KMS-11 (cell line): ENCODE results near the gene FBN1.

ENCODE experiments used
- H2AFZ ChIP-seq: fragments of 200-600 bp; sonication (generic); 2 replicates; pipeline ENCODE4 v1.6.1; 2016; ENCODE audit warnings: antibody characterized with exemption, mixed run types, low read depth
- H3K27ac ChIP-seq: fragments of 200-600 bp; sonication (generic); 2 replicates; pipeline ENCODE4 v1.6.1; 2016; ENCODE audit warnings: mild to moderate bottlenecking, mixed run types
- H3K27me3 ChIP-seq: fragments of 200-600 bp; sonication (generic); 2 replicates; pipeline ENCODE4 v1.6.1; 2017; ENCODE audit warnings: mild to moderate bottlenecking, low read depth, mixed run types, moderate library complexity; ENCODE audit not compliant: insufficient read depth
- H3K36me3 ChIP-seq: fragments of 200-600 bp; sonication (generic); 2 replicates; pipeline ENCODE4 v1.6.1; 2017; ENCODE audit warnings: mild to moderate bottlenecking, mixed run types; ENCODE audit not compliant: insufficient read depth
- H3K4me1 ChIP-seq: fragments of 200-600 bp; sonication (generic); 2 replicates; pipeline ENCODE4 v1.6.1; 2016; ENCODE audit warnings: mild to moderate bottlenecking, low read depth, mixed run types; ENCODE audit not compliant: poor library complexity, severe bottlenecking
- H3K4me2 ChIP-seq: fragments of 200-600 bp; sonication (generic); 2 replicates; pipeline ENCODE4 v1.7.0; 2016; ENCODE audit warnings: mild to moderate bottlenecking, mixed run types
- H3K4me3 ChIP-seq: fragments of 200-600 bp; sonication (generic); IDR thresholded peaks from 2 replicates; pipeline ENCODE4 v1.6.1; 2017; ENCODE audit warnings: low read depth, low read length, mixed read lengths; ENCODE audit not compliant: insufficient read depth
- H3K79me2 ChIP-seq: fragments of 200-600 bp; sonication (generic); 2 replicates; pipeline ENCODE4 v1.6.1; 2016; ENCODE audit warnings: low read depth, mixed run types; ENCODE audit not compliant: insufficient read depth
- H3K9ac ChIP-seq: fragments of 200-600 bp; sonication (generic); 2 replicates; pipeline ENCODE4 v1.6.1; 2016; ENCODE audit warnings: mild to moderate bottlenecking, mixed run types
- H4K20me1 ChIP-seq: fragments of 200-600 bp; sonication (generic); 2 replicates; pipeline ENCODE4 v1.6.1; 2016; ENCODE audit warnings: mild to moderate bottlenecking, mixed run types; ENCODE audit not compliant: insufficient read depth
- TF ChIP-seq, protein P1 (sequence below): fragments of 200-600 bp; sonication (generic); conservative IDR thresholded peaks from 2 replicates; pipeline ENCODE4 v1.6.1; 2017; ENCODE audit warnings: low read depth, mild to moderate bottlenecking, antibody characterized with exemption, low read length, moderate library complexity, mixed read lengths

FBN1 gene

DNA sequence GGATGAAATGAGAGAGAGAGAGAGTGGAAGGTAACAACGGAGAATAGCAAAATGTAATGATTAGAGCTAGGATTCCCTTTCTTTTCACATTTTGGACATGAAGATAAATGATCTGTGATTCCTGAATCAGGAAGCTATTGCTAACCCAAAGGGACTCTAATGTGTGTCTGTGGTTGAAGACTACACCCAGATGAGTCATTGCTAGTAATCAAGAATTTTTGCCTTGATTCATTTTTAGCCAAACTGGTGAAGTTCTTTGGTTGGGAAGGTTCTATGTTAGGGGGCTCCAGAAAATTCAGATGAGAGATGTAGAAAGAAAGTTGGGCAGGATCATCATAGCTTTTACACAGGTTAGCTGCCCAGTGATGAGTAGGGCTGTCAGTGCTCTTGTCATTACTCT is 197.9 kb downstream of the FBN1 start:
- no peak overlapping the region for H3K27ac ChIP-seq
- H3K27me3 ChIP-seq, result no peaks in the 10 kb centered on the region
- TF ChIP-seq, protein P1, sequence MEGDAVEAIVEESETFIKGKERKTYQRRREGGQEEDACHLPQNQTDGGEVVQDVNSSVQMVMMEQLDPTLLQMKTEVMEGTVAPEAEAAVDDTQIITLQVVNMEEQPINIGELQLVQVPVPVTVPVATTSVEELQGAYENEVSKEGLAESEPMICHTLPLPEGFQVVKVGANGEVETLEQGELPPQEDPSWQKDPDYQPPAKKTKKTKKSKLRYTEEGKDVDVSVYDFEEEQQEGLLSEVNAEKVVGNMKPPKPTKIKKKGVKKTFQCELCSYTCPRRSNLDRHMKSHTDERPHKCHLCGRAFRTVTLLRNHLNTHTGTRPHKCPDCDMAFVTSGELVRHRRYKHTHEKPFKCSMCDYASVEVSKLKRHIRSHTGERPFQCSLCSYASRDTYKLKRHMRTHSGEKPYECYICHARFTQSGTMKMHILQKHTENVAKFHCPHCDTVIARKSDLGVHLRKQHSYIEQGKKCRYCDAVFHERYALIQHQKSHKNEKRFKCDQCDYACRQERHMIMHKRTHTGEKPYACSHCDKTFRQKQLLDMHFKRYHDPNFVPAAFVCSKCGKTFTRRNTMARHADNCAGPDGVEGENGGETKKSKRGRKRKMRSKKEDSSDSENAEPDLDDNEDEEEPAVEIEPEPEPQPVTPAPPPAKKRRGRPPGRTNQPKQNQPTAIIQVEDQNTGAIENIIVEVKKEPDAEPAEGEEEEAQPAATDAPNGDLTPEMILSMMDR, result no peak
- no peak overlapping the region for H3K9ac ChIP-seq
- H3K36me3 ChIP-seq, result no peaks in the 10 kb centered on the region
- no peaks in the 10 kb centered on the region for H3K4me1 ChIP-seq
- no peak overlapping the region for H2AFZ ChIP-seq
- no peak overlapping the region for H3K4me2 ChIP-seq
- no peaks in the 10 kb centered on the region for H3K79me2 ChIP-seq
- no peaks in the 10 kb centered on the region for H4K20me1 ChIP-seq
- H3K4me3 ChIP-seq, result no peak overlapping the region

DNA sequence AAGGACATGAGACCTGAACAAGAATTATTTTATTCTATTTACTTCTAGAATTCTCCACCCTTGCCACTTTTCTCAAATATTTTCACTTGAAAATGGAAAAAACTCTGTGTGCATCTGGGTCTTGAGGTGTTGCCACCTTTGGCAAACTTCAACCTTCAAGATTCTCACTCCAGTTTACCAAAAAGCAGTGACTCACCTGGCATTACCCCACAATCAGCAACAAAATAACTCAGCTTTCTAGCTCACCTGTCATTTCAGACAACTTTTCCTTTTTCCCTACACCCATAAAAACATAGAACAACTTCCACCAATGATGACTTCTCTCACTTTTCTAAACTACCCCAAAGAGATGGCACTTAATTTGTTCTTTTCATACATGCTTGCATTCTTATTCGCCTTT is 198.5 kb downstream of the FBN1 start:
- TF ChIP-seq, protein P1, result no peak
- H3K9ac ChIP-seq, result no peak overlapping the region
- no peaks in the 10 kb centered on the region for H4K20me1 ChIP-seq
- no peaks in the 10 kb centered on the region for H3K36me3 ChIP-seq
- no peaks in the 10 kb centered on the region for H3K27me3 ChIP-seq
- no peak overlapping the region for H3K4me2 ChIP-seq
- no peak overlapping the region for H2AFZ ChIP-seq
- no peaks in the 10 kb centered on the region for H3K79me2 ChIP-seq
- no peaks in the 10 kb centered on the region for H3K4me1 ChIP-seq
- no peak overlapping the region for H3K27ac ChIP-seq
- no peak overlapping the region for H3K4me3 ChIP-seq

DNA sequence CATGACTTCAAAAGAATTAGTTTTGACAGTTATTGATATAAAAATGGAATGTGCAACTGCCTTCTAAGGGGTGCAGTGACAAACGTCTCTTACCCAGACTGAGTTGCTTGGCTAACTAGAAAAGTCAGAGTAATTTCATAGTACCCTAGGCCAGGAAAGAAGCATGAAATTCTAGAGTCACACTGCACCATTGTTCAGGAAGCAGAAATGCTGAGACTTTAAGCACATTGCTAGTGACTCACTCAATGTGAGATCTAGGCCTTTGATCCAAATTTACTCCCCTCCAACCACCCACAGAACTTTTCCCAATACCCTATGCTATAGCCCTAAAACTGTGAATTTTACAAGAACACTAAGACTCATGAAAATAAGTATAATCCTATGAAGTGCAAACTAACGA is 203.5 kb downstream of the FBN1 start:
- H3K9ac ChIP-seq, result no peak overlapping the region
- no peaks in the 10 kb centered on the region for H4K20me1 ChIP-seq
- no peaks in the 10 kb centered on the region for H3K27me3 ChIP-seq
- H3K27ac ChIP-seq, result no peak overlapping the region
- TF ChIP-seq, protein P1, result no peak
- H3K4me1 ChIP-seq, result no peaks in the 10 kb centered on the region
- no peak overlapping the region for H3K4me3 ChIP-seq
- no peak overlapping the region for H3K4me2 ChIP-seq
- no peaks in the 10 kb centered on the region for H3K36me3 ChIP-seq
- H3K79me2 ChIP-seq, result no peaks in the 10 kb centered on the region
- no peak overlapping the region for H2AFZ ChIP-seq

DNA sequence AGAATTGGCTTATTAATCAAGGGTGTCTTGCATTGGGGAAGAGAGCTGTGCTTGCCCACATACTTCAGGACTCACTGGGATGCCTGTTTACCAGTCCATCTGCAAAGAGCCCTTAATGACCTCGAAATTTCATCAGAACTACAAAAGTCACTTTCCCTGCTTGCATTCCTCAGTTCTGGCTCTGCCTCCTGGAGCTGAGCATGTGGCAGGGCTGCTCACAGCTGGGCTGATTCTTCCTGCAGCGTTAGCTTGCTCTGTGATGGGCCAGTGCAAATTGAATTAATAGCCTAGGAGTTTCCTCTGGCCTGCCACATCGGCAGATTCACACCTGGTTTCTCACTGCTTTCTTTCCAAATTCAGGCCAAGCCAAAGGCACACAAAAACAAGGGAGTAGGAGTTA is 205.4 kb downstream of the FBN1 start:
- no peak overlapping the region for H3K4me3 ChIP-seq
- H3K4me1 ChIP-seq, result no peaks in the 10 kb centered on the region
- H2AFZ ChIP-seq, result no peak overlapping the region
- no peak overlapping the region for H3K9ac ChIP-seq
- TF ChIP-seq, protein P1, result no peak
- no peaks in the 10 kb centered on the region for H3K27me3 ChIP-seq
- no peak overlapping the region for H3K27ac ChIP-seq
- no peaks in the 10 kb centered on the region for H3K79me2 ChIP-seq
- H4K20me1 ChIP-seq, result no peaks in the 10 kb centered on the region
- H3K4me2 ChIP-seq, result no peak overlapping the region
- no peaks in the 10 kb centered on the region for H3K36me3 ChIP-seq

DNA sequence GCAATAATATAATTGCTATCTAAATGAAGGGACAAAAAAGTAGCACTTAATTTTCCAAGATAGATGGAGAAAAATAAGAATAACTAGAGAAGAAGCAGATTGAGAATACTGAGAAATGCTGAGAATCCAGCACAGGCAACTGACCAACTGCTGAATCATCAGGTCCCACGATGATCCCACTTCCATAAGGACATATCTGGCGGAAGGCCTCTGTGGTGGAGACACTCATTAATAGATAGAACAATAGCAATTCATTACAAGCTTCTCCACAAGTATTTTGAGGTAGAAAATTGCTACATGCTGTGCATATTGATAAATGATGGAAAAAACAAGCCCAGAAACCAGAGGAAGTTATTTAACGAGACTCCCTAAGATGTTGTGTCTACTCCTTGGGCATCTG is 208.3 kb downstream of the FBN1 start:
- Histone ChIP-seq H4K20me1 (no peaks in the 10 kb centered on the region), H3K4me2 (no peak overlapping the region), H3K4me3 (no peak overlapping the region), H3K9ac (no peak overlapping the region), H3K79me2 (no peaks in the 10 kb centered on the region), H3K27me3 (no peaks in the 10 kb centered on the region), H3K36me3 (no peaks in the 10 kb centered on the region), H3K4me1 (peaks cover 17% of the 10 kb centered on the region), H2AFZ (no peak overlapping the region), H3K27ac (no peak overlapping the region)
- TF ChIP-seq, protein P1, result no peak
